ENCODE measurements around the gene ANKS1B. TPM values are rescaled to one million over a fixed set of nuclear protein-coding genes. Genes with fewer than 3 reads are reported as not detected.

ANKS1B gene
- total RNA-seq, 1 experiment from 2014 or later, result 9.7 TPM

- in situ Hi-C loops (cut with HindIII; ENCODE audit: low pct_unique_long_range_greater_than_20kb, low sequenced_read_pairs), result no loop called here
- CTCF ChIA-PET, result no interaction called here
- no peak overlapping the region for H3K27ac ChIP-seq (ENCODE audit: low read length)
- no TSS peak for BruUV-seq (replicated peaks)
- H3K9me3 ChIP-seq (ENCODE audit: control insufficient read depth, insufficient read depth, low read depth, low read length), result no peaks in the 10 kb centered on the region
- H3K27me3 ChIP-seq (ENCODE audit: control insufficient read depth, insufficient read depth, low read length), result no peaks in the 10 kb centered on the region
- ATAC-seq (peak; percentile 79; the same call in 1 of the 2 replicates), DNase-seq (ENCODE audit: low read depth, low spot score) (no peak)
- no peak overlapping the region for H3K4me3 ChIP-seq (ENCODE audit: low read depth in 2 of 2, low read length in 2 of 2)
- POLR2A ChIA-PET, result no interaction called here
- H3K4me1 ChIP-seq (ENCODE audit: control insufficient read depth, insufficient read depth, low read length), result no peaks in the 10 kb centered on the region
- peaks cover 8% of the 10 kb centered on the region; the same call in 1 of the 2 replicates for H3K36me3 ChIP-seq (ENCODE audit: control insufficient read depth, insufficient read depth, low read length)
- intact Hi-C loops (cut with micrococcal nuclease; ENCODE audit: unreplicated experiment), result no loop called here
- peak; percentile 62 for TF ChIP-seq CTCF (IDR thresholded peaks at IDR 0.05)
- no peak for TF ChIP-seq POLR2AphosphoS5 (IDR thresholded peaks at IDR 0.05; ENCODE audit: low read depth, low read length)
Observed at GRCh38 chr12:98725476-98726247, 1259.1 kb downstream of the ANKS1B start.

GRCh38 chr12:98724384-98725155 is 1260.2 kb downstream of the ANKS1B start:
- DNase-seq (ENCODE audit: low read depth, low spot score) (no peak), ATAC-seq (no peak)
- Histone ChIP-seq H3K27me3 (ENCODE audit: control insufficient read depth, insufficient read depth, low read length) (no peaks in the 10 kb centered on the region), H3K9me3 (ENCODE audit: control insufficient read depth, insufficient read depth, low read depth, low read length) (no peaks in the 10 kb centered on the region), H3K4me1 (ENCODE audit: control insufficient read depth, insufficient read depth, low read length) (no peaks in the 10 kb centered on the region), H3K27ac (ENCODE audit: low read length) (no peak overlapping the region), H3K36me3 (ENCODE audit: control insufficient read depth, insufficient read depth, low read length) (peaks cover 8% of the 10 kb centered on the region; the same call in 1 of the 2 replicates), H3K4me3 (ENCODE audit: low read depth in 2 of 2, low read length in 2 of 2) (no peak overlapping the region)
- no peak for TF ChIP-seq REST (IDR thresholded peaks at IDR 0.05; ENCODE audit: insufficient read depth in 1 of 2, low read depth in 2 of 2, low read length in 1 of 2)
- TF ChIP-seq CTCF (IDR thresholded peaks at IDR 0.05), result no peak
- in situ Hi-C loops (cut with HindIII; ENCODE audit: low pct_unique_long_range_greater_than_20kb, low sequenced_read_pairs) (no loop called here), intact Hi-C loops (cut with micrococcal nuclease; ENCODE audit: unreplicated experiment) (no loop called here)
- POLR2A ChIA-PET, result no interaction called here
- CTCF ChIA-PET, result no interaction called here
- no TSS peak for BruUV-seq (replicated peaks)
